SIG-M5 (cell line): Measurements from ENCODE around the gene MEIS2.

ENCODE experiments used
- DNase-seq: peaks from one replicate; lab custom pipeline; 2025; lab: John Stamatoyannopoulos, UW

The MEIS2 gene

DNA sequence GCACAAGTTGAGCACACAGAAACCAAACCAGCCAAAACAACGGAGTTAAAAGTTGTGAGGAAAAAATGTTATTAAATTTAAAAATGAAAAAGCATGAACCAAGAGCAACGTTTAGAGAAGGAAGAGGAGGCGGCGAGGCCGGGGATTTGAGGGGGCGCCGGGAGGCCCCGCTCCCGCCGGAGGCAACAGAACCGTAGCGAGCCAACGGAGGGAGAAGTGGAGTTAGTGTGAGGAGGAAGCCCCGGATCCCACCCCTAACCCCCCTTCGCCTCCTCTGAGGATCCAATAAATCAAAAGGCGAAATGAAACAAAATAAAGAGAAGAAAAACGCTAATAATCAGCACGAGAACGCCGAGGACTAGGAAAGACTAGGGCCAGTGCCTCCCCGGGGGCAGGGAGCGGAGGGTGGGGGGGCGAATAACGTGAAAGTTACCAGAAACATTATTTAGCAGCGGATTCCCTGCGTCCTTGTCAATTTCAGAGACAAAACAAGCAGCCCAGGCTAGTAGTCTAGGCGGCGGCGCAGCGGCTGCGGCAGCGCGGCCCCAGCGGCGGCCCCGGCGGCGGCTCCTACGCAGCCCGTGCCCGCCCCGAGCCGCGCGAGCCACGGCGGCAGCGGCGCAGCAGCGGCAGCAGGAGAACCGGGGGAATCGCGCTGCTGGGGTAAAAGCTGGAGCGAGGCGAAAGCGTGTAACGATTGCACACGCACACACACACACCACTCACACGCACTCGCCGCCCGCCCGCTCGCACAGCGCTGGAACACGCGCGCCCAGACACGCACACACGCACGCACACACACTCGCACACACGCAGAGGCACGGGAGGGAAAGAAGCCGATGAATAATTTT lies 1.7 kb downstream of the MEIS2 start:
- DNase-seq = no peak

DNA sequence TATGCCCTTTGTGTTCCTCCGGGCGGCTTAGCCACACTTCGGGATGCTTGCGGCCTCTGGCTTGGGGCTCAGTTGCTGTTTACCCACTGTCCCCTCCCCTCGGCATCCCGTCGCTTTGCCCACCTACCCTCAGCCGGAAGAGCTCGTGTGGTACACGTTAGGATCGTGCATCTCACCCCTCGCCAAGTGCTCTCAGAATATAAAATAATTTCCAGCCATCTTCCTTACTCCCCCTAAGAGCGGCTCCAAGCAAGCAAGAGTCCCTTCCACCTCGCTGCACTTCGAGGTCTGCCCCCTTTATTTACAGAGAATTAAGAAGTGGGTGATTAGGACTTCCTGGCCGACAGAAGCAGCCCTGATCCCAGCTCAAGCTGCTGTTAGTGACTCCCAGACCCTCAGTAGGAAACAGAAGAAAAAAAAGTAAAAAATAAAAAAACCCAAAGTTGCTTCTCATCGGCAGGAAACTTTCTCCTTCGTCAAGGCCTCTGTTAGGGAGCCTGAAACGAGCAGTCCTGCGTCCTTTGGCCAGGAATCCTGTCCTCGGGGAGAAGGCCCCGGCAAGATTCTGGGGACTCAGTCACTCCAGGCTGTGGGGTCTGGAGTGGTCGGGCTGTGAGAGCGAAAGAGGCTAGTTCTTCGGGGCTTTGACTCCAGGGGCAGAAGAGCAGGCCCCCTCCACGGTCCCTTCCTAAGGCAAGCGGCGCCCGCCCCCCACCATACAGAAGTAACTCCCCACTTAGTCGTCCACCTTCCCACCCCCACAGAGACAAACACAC lies 3.0 kb downstream of the MEIS2 start:
- DNase-seq = no peak

DNA sequence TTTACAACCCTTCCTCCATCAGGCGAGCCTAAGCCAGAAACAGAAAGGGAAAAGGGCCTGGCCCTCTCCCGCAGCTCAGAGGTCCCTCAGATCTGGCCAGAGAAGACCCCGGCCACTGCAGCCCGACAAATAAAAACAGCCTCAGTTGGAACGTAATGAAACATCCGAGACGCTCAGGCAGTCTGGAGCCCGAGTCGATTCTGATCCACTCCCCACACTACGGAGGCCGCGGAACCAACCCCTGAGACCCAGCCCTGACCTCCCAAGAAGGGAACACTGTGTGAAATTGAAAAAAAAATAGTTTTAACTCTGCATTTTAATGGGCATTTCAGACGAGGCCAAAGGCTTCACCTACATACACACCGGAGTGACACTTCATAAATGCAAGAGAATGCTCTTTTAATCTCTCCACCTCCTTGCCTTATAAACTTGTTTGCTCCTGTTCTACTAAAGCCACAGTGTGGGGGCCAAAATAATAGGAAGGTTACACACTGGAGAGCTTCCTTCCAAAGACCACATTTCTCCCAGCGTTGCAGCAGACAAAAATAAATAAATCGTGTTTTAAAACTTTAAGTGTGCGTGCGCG lies 3.7 kb downstream of the MEIS2 start:
- no peak for DNase-seq

DNA sequence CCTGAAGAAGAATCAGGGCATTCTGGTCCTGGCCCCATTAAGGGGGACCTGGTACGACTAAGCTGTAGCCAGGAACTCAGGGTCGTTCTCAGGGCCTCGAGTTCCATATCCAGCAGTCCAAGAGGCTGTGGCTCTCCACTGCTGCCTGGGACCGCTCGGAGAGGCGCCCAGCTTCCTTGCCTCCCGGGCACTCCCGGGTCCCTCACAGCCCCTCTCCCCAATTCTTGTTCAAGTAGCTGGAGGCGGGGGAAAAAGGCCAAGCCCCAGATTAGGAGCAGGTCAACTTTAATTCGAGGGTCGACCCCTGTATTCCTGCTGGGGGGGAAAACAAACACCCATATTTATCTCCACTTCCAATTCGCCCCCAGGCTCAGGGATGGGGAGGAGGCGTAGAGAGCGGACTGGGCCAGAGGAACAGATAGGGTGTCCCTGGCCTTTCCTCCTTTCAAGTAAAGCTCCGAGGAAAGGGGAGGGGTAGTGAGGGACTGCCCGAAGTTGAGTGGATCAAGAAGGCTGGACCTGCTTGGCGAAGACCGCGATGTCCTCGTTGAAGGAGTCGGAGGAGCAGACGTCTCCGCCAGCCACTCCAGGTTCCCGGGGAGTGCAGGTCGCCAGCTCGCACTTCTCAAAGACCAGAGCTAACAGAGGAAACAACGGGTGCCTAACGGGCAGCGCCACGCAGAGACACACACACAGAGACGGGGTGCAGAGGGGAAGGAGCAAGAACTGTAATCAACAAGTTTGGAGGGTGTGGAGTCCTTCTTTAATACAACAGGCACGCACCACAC lies 4.4 kb downstream of the MEIS2 start:
- no peak for DNase-seq

DNA sequence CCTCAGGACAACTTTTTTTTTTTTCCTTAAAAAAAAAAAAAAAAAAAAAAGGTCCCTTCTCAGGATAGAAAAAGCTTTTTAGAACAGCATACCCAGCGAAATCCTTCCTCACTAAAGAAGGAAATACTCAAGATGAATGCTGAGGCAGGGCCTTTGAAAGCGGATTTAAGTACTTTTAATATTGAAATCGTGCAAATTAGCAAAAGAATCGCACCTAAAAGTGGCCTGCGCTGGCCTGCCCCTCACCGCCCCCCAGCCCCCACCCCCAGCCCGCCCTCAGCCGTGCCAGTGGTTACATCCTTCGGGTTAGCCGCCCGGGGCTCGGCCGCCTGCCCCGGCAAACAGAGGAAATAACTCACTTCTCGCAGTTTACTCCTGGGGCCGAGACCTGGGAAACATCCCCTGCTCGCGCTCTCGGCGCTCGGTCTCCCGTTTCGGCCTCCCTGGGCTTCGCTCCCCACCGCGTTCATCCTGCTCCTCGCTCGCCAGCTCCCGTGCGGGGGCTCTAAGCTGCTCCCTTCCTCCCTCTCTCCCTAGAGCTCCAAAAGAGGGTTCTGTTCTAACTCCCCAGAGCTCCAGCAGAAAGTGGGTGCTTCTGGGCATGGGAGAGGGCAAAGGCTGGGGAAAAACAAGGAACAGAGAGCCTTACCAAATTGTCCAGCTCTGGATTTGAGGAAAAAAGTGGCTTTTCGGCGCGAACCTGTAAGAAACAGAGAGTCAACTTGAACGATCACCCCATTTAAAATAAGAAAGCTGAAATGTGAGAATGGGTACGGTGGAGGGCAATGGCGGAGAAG lies 5.2 kb downstream of the MEIS2 start:
- no peak for DNase-seq

DNA sequence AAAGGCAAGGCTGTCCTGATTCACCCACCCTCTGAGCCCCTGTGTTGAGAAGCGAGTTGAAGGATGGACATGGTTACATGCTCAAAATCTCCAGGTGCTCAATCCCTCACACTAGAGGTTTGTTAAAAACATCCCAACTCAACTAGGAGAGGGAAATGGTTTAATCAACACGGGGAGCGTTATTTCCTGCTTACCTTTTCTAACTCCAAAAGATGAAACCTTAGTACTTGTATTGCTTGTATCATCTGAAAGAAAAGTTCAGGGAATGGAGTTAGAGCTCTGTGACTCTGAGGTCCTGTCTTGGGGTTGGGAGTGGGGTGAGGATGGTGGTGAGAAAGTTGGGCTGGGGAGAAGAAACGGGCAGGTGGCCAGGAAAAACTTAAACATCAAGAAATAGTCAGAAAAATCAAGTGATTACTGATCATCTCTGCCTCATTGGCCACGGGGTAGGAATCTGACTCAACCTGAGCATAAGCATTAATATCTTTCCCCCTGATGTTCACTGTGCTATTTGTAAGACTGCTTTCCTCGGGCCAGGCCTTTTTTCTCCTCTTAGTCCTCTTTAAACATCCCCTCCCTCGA lies 5.9 kb downstream of the MEIS2 start:
- DNase-seq = no peak

DNA sequence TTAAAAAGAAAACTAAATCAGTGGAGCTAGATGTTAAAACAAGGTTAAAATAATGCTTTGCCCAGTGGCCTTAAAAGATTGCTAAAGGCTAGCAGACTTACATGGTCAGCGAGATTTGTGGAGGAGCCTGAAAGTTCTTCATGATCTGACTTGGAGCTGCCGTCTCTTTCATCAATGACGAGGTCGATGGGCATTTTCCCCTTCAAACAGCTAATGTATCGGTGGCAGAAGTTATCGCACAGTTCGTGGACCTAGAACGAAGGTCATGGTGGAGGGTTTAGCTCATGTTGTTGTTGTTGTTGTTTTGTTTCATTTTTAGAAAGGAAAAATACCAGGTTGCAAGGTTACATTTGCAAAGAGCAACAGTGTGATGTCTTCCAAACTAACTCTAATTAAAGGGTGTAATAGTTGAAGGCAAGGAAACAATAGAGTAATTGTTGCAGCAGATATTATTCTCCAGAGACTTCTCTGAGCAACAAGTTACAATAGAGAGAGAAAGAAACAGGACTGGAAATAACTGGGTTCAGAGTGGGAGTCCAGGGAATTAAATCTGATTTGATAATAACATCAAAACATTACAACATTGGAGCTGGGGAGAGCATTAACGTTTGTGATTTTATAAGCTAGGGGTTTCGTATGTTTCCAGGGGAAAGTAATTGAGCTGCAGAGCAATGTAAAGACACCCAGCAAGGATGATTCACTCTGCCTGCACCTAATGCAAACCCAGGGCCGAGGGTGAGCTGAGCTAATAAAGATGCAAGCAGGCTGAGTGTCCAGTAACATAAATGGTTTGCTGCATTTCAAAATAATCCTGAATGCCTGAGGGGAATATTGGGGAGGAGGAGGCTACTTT lies 6.6 kb downstream of the MEIS2 start:
- DNase-seq = no peak

DNA sequence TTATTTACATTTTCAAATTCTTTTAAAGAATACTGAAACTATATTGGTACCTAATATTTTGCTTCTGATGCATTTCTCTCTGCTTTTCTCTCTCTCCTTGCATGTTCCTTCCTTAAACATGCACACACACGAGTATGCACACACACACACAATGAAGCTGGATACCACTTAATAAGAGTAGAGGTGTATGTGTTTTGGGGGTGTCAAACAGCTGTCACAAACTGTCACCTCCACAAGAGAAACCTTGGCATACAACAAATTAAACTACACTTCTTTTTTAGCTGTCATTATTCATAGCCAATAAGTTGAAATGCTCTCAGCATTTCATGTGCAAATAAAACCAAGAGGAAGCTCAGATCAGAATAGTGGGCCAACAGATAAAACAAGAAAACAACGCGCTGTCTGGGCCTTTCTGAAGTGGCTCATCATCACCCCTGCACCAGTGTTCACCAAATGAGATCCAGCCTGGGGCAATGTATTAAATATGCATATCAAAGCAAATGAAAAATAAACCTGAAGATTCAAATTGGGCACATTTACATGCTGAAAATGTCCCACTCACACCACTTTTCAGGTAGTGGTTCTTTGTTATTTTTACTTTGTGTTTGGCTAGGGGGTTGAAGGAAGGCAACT lies 9.7 kb downstream of the MEIS2 start:
- DNase-seq = no peak

DNA sequence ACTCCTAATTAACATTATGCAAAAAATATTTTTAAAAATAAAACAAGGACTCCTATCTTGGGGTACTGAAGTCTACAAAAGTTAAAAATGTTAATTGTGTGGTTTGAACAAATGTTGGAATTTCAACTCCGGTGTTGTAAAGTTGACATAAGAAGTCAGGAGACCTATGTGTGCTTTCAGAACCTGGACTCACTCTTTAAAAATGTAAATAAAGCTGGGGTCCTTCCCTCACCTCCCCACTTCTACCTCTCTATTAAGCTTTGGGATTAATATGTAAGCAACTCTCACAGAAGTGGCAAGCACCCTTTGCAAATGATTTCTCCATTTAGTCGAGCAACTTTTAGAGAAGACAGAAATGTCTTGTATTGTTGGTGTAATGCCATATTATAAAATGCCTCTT lies 11.9 kb downstream of the MEIS2 start:
- DNase-seq = no peak

DNA sequence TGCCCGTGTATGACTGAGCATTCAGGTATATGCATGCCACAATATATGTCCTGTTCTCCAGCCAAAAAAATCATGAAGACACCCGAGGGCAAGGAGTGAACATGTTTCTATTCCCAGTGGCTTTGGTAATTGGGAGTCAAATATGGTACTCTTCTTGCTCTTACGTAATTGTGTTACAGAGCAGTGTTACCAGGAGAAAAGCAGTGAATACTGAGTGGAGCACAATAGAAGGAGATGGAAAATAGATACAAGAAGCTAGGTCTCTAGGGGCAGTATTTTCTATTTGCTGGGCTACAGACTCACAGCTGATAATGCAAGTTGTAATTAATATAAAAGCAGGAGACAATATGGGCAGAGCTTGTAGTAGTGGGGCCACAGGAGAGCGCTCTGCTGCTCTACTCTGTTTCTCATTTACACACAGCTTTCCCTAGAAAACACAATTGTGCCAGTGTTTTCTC lies 13.2 kb downstream of the MEIS2 start:
- no peak for DNase-seq

DNA sequence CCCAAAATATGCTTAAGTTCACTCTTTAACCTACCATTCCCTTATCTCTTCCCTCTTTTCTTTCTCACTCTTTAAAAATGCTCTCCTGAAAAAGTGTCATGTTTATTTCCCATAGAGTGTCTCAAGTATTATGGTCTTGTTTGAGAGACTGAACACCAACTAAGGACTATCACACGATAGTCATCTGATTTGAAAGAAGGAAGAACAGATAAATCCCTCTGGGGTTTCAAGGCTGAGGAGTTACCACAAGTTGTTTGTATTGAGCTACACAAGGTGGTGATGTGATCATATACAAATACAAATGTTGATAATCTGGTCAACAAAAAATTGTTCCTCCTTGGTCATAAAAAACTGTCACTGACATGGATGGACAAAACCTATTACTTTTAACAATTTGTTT lies 13.8 kb downstream of the MEIS2 start:
- no peak for DNase-seq

DNA sequence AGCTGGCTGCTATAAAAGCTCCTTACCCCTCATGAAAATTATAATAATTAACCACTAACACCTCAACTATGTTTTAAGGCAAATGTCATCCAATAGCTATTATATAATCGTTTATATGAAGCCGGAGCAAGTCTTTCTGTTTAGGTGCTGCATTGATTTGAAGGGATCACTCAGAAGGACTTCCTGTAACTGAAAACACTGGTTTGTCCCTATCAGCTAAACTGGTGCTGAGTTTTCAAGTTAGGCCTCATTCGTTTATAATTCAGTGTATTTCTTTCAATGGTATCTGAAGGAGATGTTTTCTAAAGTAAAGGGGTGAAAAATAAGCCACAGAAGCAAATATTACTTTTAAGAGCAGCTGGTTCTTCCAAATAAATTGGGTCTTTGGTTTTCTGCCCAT lies 14.2 kb downstream of the MEIS2 start:
- no peak for DNase-seq

DNA sequence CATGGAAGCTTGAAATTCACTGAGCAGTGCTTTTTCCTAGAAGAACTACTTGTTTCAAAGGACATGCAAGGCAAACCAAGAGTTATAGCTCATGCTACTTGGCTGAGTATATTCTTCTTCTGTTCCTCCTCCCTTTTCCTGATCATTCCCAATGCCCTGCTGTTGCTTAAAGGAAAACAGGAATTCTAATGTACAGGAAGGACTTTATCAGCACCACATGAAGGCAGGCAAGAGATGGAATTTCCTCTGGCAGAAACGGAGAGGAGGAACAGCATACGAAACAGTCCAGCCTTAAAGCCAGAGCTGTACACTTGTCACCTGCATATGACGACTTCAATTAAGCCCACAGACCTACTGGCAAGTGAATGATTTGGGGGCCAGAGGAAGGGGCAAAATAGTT lies 15.7 kb downstream of the MEIS2 start:
- no peak for DNase-seq

DNA sequence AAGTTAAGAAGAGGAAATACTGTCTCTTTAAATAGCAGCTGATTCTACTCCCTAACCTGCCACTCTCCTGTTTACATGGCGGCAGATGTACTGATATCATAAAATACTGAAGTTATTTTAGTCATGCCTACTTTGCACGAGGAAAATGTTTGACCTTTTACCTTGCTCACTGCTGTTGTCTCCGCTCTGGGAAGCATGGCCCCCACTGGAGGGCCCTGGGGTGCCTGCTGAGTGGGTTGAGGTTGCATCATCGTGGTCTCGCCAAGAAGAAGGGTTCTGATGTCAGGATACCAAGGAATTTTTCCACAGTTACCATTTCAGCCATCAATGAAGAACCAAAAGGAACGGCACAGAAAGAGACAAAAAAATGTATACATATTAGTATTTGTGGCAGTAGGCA lies 16.7 kb downstream of the MEIS2 start:
- DNase-seq = no peak

DNA sequence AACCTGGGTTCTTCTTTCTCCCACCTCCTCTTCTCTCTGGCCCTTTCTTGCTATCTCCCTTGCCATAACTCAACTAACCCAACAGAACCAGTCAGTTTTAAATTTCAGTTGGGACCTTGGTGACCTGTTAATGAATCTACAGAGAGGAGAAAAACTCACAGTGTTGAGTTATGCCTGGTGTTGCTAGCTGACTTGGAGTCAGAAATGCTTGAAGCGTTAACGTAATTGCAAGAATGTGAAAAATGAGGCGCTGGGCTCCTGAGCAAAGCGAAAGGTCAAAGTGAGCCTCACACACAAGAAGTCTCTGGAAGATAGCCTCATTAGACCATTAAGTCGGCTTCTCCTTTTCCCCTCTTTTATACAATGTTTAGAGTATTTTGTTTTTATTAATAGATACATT lies 18.4 kb downstream of the MEIS2 start:
- no peak for DNase-seq

DNA sequence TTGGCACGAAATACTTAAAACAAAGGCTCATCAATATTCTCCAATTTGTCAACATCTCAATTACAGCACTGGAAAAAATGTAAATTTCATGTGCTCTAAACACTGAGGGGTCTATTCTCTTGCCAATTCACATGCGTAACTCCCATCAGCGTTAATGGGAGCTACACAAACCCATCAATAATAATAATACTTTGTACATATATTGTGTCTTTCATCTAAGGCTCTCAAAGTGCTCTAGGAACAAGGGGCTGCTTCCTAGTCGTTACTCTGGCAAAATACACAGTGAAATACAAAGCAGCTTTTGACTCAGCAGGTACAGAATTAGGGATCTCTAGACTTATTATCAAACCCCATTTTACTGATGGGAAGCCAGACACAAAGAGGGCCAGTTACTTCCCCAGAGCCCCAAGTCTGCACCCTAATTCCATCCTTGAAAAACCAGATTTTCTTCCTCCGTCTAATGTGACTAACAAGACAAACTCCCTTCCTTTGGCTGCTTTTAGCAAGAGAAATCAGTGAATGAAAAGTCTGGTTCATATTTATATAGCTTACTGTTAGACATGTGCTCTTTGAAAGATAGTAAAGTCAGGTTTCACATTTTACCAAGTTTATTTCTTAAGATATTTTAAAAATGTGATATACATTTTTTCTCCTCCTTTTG lies 20.0 kb downstream of the MEIS2 start:
- no peak for DNase-seq

DNA sequence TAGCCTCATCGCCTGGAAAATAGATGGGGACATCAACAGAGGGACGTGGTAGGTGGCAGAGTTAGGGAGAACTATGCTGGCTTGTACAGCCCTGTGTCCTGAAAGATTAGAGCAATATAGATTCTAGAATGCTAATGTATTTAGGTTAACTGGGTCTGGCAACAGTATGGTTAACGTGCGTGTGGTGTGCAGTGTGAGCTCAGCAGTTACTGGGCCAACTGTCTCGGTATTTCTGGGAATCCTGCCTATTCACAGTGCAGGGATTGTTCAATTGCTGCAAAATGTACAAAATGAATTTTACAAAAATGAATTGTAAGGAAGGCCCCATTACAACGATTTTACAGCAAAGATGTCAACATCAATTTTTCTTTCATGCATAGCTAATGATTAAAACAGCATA lies 20.6 kb downstream of the MEIS2 start:
- no peak for DNase-seq

DNA sequence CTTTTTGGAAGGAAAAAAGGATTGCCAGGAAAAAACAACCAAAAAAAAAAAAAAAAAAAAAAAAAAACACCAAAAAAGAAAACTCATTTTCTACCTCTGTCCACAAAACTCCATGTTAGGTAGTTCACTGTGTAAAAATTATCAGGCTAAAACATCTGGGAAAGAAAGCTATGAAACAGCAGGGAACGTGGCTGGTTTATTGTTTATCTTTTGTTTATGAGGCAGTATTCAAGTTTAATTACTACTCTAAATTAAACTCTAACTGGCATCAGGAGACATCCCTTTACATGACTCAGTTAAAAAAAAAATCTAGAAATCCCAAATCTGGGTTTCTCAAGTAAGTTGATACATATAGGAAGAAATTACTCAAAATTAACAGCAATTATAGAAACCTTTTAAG lies 21.8 kb downstream of the MEIS2 start:
- DNase-seq = no peak
